Mesothelial cell of epicardium (in vitro differentiated cells): ENCODE results near the gene PTPRG. TPM values are rescaled to one million over a fixed set of nuclear protein-coding genes. Genes with fewer than 3 reads are reported as not detected.
A peak's percentile ranks its signal among the peaks of the same experiment; 100 is the strongest.

Experiments used
- DNase-seq, 2 experiments: peaks; one replicate each; pipeline ENCODE4 v3.0.0; 2021; ENCODE audit warnings: low spot score in 2 of 2; ENCODE audit not compliant: unreplicated experiment in 2 of 2
- H3K27ac Mint-ChIP-seq: 2 replicates; pipeline ENCODE4 v1.8.0; 2021; ENCODE audit warnings: mixed read lengths
- H3K27me3 Mint-ChIP-seq: 2 replicates; pipeline ENCODE4 v1.8.0; 2021; ENCODE audit warnings: low read depth, mixed read lengths
- H3K36me3 Mint-ChIP-seq: 2 replicates; pipeline ENCODE4 v1.8.0; 2021; ENCODE audit warnings: mixed read lengths
- H3K4me1 Mint-ChIP-seq: 2 replicates; pipeline ENCODE4 v1.8.0; 2021; ENCODE audit warnings: mixed read lengths
- H3K4me3 Mint-ChIP-seq: 2 replicates; pipeline ENCODE4 v1.8.0; 2021; ENCODE audit warnings: mild to moderate bottlenecking, moderate library complexity, mixed read lengths
- H3K9me3 Mint-ChIP-seq: 2 replicates; pipeline ENCODE4 v1.8.0; 2021; ENCODE audit warnings: mixed read lengths
- total RNA-seq: library from RNA; stranded (reverse); gene quantifications from 3 replicates; pipeline ENCODE4 v1.2.1, GENCODE V29; 2021
- TF ChIP-seq, protein P1 (sequence below): fragments of 200-600 bp; sonication (generic); IDR thresholded peaks from one replicate; pipeline ENCODE4 v1.5.0; 2021; ENCODE audit warnings: antibody characterized with exemption; ENCODE audit not compliant: unreplicated experiment

Gene PTPRG
- total RNA-seq, 1 donor from 2014 or later = 40.4 TPM

DNA sequence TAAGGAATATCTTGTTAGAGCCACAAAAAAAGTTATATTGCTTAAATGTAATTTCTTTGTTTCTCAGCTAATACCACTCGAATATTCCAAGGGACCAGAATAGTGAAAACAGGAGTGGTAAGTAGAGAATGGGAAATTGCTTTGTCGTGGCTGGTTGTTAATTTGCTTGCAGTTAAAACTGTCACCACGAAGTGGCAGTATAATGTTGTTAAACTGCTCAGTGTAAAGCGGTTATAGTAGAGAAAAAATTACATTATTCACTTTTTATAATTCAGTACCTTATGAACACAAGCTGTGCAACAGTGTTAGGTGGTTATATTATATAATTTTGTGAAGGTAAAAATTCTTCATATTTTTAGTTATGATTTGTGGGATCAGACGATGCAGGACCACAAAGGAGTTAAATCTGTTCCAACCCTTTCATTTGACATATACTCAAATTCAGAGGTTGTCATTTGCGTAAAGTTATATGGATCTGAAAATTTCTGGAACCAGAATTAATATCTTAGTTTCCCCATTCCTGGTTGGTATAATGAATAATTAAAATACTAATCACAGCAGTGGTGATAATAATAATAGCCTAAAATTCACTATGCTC is 640.2 kb downstream of the PTPRG start:
- H3K4me3 Mint-ChIP-seq = no peak overlapping the region
- H3K27me3 Mint-ChIP-seq = no peaks in the 10 kb centered on the region
- no peak for DNase-seq
- H3K36me3 Mint-ChIP-seq = peaks cover 4% of the 10 kb centered on the region
- no peaks in the 10 kb centered on the region for H3K4me1 Mint-ChIP-seq
- TF ChIP-seq, protein P1, sequence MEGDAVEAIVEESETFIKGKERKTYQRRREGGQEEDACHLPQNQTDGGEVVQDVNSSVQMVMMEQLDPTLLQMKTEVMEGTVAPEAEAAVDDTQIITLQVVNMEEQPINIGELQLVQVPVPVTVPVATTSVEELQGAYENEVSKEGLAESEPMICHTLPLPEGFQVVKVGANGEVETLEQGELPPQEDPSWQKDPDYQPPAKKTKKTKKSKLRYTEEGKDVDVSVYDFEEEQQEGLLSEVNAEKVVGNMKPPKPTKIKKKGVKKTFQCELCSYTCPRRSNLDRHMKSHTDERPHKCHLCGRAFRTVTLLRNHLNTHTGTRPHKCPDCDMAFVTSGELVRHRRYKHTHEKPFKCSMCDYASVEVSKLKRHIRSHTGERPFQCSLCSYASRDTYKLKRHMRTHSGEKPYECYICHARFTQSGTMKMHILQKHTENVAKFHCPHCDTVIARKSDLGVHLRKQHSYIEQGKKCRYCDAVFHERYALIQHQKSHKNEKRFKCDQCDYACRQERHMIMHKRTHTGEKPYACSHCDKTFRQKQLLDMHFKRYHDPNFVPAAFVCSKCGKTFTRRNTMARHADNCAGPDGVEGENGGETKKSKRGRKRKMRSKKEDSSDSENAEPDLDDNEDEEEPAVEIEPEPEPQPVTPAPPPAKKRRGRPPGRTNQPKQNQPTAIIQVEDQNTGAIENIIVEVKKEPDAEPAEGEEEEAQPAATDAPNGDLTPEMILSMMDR = peak; percentile 64
- H3K9me3 Mint-ChIP-seq = no peaks in the 10 kb centered on the region
- H3K27ac Mint-ChIP-seq = no peak overlapping the region

DNA sequence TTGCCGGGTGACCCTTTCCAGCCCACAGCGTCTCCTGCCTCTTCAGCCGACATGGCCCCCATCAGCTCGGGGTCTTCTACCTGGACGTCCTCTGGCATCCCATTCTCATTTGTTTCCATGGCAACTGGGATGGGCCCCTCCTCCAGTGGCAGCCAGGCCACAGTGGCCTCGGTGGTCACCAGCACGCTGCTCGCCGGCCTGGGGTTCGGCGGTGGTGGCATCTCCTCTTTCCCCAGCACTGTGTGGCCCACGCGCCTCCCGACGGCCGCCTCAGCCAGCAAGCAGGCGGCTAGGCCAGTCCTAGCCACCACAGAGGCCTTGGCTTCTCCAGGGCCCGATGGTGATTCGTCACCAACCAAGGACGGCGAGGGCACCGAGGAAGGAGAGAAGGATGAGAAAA is 641.8 kb downstream of the PTPRG start:
- no peak overlapping the region for H3K4me3 Mint-ChIP-seq
- DNase-seq = no peak
- H3K4me1 Mint-ChIP-seq = no peaks in the 10 kb centered on the region
- H3K27me3 Mint-ChIP-seq = no peaks in the 10 kb centered on the region
- no peak overlapping the region for H3K27ac Mint-ChIP-seq
- TF ChIP-seq, protein P1 = no peak
- H3K36me3 Mint-ChIP-seq = peaks cover 4% of the 10 kb centered on the region
- no peaks in the 10 kb centered on the region for H3K9me3 Mint-ChIP-seq

DNA sequence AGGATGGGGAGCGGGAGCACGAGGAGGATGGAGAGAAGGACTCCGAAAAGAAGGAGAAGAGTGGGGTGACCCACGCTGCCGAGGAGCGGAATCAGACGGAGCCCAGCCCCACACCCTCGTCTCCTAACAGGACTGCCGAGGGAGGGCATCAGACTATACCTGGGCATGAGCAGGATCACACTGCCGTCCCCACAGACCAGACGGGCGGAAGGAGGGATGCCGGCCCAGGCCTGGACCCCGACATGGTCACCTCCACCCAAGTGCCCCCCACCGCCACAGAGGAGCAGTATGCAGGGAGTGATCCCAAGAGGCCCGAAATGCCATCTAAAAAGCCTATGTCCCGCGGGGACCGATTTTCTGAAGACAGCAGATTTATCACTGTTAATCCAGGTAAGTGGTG is 642.2 kb downstream of the PTPRG start:
- H3K36me3 Mint-ChIP-seq = peaks cover 4% of the 10 kb centered on the region
- TF ChIP-seq, protein P1 = no peak
- no peak overlapping the region for H3K4me3 Mint-ChIP-seq
- H3K27me3 Mint-ChIP-seq = no peaks in the 10 kb centered on the region
- no peaks in the 10 kb centered on the region for H3K4me1 Mint-ChIP-seq
- no peak for DNase-seq
- no peak overlapping the region for H3K27ac Mint-ChIP-seq
- H3K9me3 Mint-ChIP-seq = no peaks in the 10 kb centered on the region

DNA sequence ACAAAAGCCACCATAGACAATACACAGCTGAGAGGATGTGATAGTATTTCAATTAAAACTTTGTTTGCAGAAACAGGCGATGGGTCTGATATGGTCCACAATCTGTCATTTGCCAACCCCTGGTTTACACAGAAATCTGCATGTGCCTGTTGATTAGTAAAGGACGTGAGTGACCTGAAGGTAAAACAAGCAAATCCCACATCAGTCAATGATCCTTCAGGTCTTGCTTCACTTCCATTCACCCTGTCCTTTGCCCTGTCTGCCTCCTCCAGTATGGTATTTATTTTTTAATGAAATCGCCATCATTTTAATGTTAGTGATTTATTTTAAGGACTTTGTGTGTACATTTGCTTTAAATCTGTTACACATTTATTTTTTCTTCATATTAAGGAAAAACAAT is 645.8 kb downstream of the PTPRG start:
- Mint-ChIP-seq H3K36me3 (peaks cover 4% of the 10 kb centered on the region), H3K4me1 (peaks cover 7% of the 10 kb centered on the region), H3K4me3 (no peak overlapping the region), H3K27me3 (no peaks in the 10 kb centered on the region), H3K27ac (no peak overlapping the region), H3K9me3 (no peaks in the 10 kb centered on the region)
- no peak for DNase-seq
- TF ChIP-seq, protein P1 = no peak

DNA sequence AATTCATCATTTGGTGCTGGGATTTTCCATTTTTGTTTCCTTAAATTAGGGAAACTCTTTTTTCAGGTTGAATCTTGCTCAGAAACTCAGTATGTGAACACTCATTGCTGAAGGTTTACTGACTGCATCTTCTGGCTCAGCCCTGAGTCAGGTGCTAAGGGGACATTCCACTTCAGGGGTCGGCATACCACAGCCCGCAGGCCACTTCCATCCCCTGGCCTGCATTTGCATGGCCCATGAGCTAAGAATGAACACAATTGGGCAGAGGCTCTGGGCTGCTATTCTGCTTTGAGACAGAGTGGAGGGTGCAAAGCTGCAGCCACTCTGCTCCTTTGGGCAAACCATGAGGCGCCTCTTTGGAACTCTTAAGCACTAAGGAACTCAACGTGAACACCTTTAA is 647.0 kb downstream of the PTPRG start:
- no peaks in the 10 kb centered on the region for H3K27me3 Mint-ChIP-seq
- no peak overlapping the region for H3K4me3 Mint-ChIP-seq
- peaks cover 2% of the 10 kb centered on the region for H3K36me3 Mint-ChIP-seq
- H3K4me1 Mint-ChIP-seq = peaks cover 7% of the 10 kb centered on the region
- TF ChIP-seq, protein P1 = no peak
- no peak for DNase-seq
- H3K27ac Mint-ChIP-seq = no peak overlapping the region
- H3K9me3 Mint-ChIP-seq = no peaks in the 10 kb centered on the region

DNA sequence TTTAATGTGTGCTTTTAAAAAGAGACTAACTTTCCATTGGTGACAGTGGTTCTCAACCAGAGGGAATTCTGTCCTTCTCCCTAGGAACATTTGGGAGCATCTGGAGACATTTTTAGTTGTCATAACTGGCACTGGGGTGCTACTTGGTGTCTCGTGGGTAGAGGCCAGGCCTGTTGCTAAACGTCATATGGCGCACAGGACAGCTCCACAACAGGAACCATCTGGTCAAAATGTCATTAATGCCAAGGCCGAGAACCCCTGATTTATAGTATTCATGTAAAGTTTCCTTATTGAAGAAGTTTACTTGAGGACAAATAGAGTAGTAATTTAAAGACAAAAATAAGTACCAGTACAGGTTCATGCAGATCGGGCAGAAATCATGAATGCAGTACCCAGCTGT is 647.7 kb downstream of the PTPRG start:
- H3K27me3 Mint-ChIP-seq = no peaks in the 10 kb centered on the region
- DNase-seq = no peak
- TF ChIP-seq, protein P1 = no peak
- H3K4me1 Mint-ChIP-seq = peaks cover 7% of the 10 kb centered on the region
- no peaks in the 10 kb centered on the region for H3K9me3 Mint-ChIP-seq
- H3K36me3 Mint-ChIP-seq = no peaks in the 10 kb centered on the region
- no peak overlapping the region for H3K4me3 Mint-ChIP-seq
- no peak overlapping the region for H3K27ac Mint-ChIP-seq
